ENCODE data around the gene PRR4. TPM values are rescaled to one million over a fixed set of nuclear protein-coding genes. Genes with fewer than 3 reads are reported as not detected.

Gene PRR4
- total and polyA plus RNA-seq, 5 donors from 2014 or later = 0.51 to 2.4 (median 1.1) TPM

DNA sequence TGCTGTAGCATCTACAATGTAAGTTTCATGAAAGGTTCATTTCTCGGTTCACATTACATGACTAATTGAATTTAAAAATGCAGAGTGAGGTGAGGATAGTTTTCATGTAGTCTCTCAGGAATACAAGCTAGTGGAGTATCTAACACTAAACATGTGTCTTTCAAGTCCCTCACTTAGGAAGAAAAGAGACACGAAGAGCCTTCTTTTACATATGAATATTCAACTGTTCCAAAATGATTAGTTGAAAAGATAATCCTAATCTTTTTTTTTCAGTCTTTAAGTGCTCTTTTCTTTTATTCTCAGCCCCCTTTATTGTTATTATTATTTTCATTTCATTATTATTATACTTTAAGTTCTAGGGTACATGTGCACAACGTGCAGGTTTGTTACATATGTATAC is 10.8 kb downstream of the PRR4 start:
- H3K27ac Mint-ChIP-seq = no peak overlapping the region
- Histone ChIP-seq H3K36me3 (ENCODE audit: control insufficient read depth, insufficient read depth, low read length) (no peaks in the 10 kb centered on the region), H3K4me1 (ENCODE audit: control insufficient read depth, insufficient read depth, low read length, poor library complexity, severe bottlenecking) (no peaks in the 10 kb centered on the region), H3K9me3 (ENCODE audit: control insufficient read depth in 2 of 2, low read length in 2 of 2) (no peaks in the 10 kb centered on the region), H3K4me3 (ENCODE audit: low read depth, low read length) (no peak overlapping the region), H3K27me3 (ENCODE audit: control insufficient read depth, insufficient read depth, low read length) (no peaks in the 10 kb centered on the region), H3K27ac (ENCODE audit: insufficient read depth, low read length, poor library complexity, severe bottlenecking) (no peak overlapping the region)
- H3K4me1 Mint-ChIP-seq = peaks cover 0 to 4% (median 0%) of the 10 kb centered on the region in 4 donors
- H3K9me3 Mint-ChIP-seq = peaks cover 0 to 6% (median 4%) of the 10 kb centered on the region in 7 donors
- ATAC-seq (ENCODE audit: low read depth in 2 of 2) (no peak), DNase-seq (no peak)
- no peak overlapping the region for H3K4me3 Mint-ChIP-seq
- H3K36me3 Mint-ChIP-seq = peaks cover 8% of the 10 kb centered on the region
- H3K27me3 Mint-ChIP-seq = no peaks in the 10 kb centered on the region

DNA sequence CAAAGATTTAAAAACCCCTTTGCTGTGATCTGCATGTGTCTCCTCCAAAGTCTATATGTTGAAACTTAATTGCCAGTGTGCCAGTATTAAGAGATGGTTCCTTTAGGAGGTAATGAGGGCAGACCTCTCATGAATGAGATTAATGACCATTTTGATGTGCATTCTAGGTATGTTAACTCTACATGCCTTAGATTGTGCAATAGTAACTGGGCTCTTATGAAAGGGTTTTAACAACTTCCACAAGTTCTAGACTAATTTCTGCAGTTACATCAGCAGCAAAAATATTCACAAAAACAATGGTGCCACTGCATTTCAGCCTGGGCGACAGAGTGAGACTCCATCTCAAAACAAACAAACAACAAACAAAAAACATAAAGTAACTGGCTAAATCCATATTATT is 19.3 kb downstream of the PRR4 start:
- Histone ChIP-seq H3K9me3 (ENCODE audit: control insufficient read depth in 2 of 2, low read length in 2 of 2) (no peaks in the 10 kb centered on the region), H3K4me3 (ENCODE audit: low read depth, low read length) (no peak overlapping the region), H3K27ac (ENCODE audit: insufficient read depth, low read length, poor library complexity, severe bottlenecking) (no peak overlapping the region), H3K4me1 (ENCODE audit: control insufficient read depth, insufficient read depth, low read length, poor library complexity, severe bottlenecking) (no peaks in the 10 kb centered on the region), H3K36me3 (ENCODE audit: control insufficient read depth, insufficient read depth, low read length) (no peaks in the 10 kb centered on the region), H3K27me3 (ENCODE audit: control insufficient read depth, insufficient read depth, low read length) (no peaks in the 10 kb centered on the region)
- H3K36me3 Mint-ChIP-seq = no peaks in the 10 kb centered on the region
- DNase-seq (no peak), ATAC-seq (ENCODE audit: low read depth in 2 of 2) (no peak)
- no peaks in the 10 kb centered on the region for H3K9me3 Mint-ChIP-seq
- no peak overlapping the region for H3K4me3 Mint-ChIP-seq
- peaks cover 6% of the 10 kb centered on the region for H3K27me3 Mint-ChIP-seq
- H3K27ac Mint-ChIP-seq = no peak overlapping the region
- H3K4me1 Mint-ChIP-seq = no peaks in the 10 kb centered on the region

DNA sequence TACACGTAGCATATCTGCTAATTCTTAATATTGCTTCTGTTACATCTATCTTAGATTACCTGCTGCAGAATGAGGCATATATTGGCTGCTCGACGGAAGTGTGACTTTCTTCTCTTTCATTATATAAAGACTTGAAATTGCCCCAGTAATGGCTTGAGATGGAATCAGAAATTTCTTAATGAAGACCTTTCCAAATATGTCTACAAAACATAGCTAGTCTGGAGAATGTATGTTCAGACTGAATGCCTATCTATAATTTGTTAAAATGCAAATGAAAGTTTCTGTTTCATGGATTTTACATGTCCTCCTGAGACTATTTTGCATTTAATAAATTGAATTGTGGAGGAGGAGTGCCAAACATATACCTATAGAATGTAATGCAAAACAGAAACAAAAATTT is 23.0 kb downstream of the PRR4 start, which contains the start of gene TAS2R10:
TAS2R10 (minus strand) TSS at position 101 of the 400 bp plus-strand sequence; CDS start at position 12, 89 bp downstream.
- Mint-ChIP-seq H3K27ac (no peak within 1 kb of the TSS), H3K4me1 (no peaks in the 10 kb centered on the region), H3K36me3 (no peaks in the 10 kb centered on the region), H3K4me3 (no peak within 1 kb of the TSS), H3K9me3 (peaks cover 0 to 1% (median 0%) of the 10 kb centered on the region in 7 donors), H3K27me3 (peaks cover 12% of the 10 kb centered on the region)
- no peak for DNase-seq
- Histone ChIP-seq H3K9me3 (ENCODE audit: control insufficient read depth in 2 of 2, low read length in 2 of 2) (no peaks in the 10 kb centered on the region), H3K4me3 (ENCODE audit: low read depth, low read length) (no peak within 1 kb of the TSS), H3K36me3 (ENCODE audit: control insufficient read depth, insufficient read depth, low read length) (no peaks in the 10 kb centered on the region), H3K27ac (ENCODE audit: insufficient read depth, low read length, poor library complexity, severe bottlenecking) (no peak within 1 kb of the TSS), H3K27me3 (ENCODE audit: control insufficient read depth, insufficient read depth, low read length) (no peaks in the 10 kb centered on the region), H3K4me1 (ENCODE audit: control insufficient read depth, insufficient read depth, low read length, poor library complexity, severe bottlenecking) (no peaks in the 10 kb centered on the region)
- no peak for ATAC-seq (ENCODE audit: low read depth in 2 of 2)

DNA sequence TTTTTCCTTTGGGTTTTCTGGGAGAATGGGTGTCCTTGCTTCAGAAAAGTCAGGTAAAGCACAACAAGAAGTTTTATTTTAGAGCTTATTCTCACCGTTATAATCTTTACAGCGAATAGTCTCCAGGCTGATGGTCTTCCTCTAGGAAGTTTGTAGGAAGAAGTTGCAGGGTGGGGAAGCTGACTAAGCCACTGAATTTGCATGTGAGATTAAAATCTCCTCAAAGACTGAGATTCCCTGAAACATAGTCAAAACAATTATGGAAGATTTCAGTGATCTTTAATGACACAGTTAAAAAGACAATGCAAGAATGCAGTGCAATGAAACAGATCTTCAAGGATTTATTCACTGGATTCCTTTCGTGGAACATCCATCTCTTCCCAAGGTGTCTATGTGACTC is 24.3 kb downstream of the PRR4 start:
- Mint-ChIP-seq H3K4me3 (no peak overlapping the region), H3K27me3 (peaks cover 12% of the 10 kb centered on the region), H3K4me1 (no peaks in the 10 kb centered on the region), H3K9me3 (peaks cover 0 to 1% (median 0%) of the 10 kb centered on the region in 7 donors), H3K27ac (no peak overlapping the region), H3K36me3 (no peaks in the 10 kb centered on the region)
- H3K4me1 ChIP-seq (ENCODE audit: control insufficient read depth, insufficient read depth, low read length, poor library complexity, severe bottlenecking) = no peaks in the 10 kb centered on the region
- no peaks in the 10 kb centered on the region for H3K9me3 ChIP-seq (ENCODE audit: control insufficient read depth in 2 of 2, low read length in 2 of 2)
- ATAC-seq (ENCODE audit: low read depth in 2 of 2) (no peak), DNase-seq (no peak)
- H3K36me3 ChIP-seq (ENCODE audit: control insufficient read depth, insufficient read depth, low read length) = no peaks in the 10 kb centered on the region
- no peak overlapping the region for H3K27ac ChIP-seq (ENCODE audit: insufficient read depth, low read length, poor library complexity, severe bottlenecking)
- no peak overlapping the region for H3K4me3 ChIP-seq (ENCODE audit: low read depth, low read length)
- H3K27me3 ChIP-seq (ENCODE audit: control insufficient read depth, insufficient read depth, low read length) = no peaks in the 10 kb centered on the region

DNA sequence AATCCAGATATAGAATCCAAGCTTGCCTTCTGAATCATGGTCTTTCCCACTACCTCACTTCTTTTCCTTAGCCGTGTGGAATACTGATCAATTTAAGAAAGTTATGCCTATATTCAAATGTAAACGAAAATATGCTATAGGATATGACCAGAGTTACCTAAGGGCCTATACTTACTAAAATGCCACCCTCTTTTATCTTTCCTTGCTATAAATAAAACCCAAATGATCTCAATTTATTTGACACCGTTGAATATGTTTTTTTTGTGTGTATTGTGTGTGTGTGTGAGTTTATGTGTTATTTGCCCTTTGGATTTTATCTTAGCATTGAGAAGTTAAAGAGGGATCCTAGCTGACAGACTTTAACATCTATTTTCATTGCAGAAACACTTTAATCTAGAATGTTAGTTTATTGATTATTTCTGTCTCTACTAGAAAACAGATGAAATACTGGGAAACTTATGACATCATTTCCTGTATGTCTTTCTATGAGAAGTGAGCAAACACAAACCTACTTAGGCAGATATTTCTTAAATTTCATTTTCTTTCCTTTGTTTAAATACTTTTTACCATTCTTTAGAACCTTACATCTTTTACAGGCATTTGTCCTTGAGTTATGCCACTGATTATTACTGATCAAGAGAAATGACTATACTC is 37.3 kb downstream of the PRR4 start:
- H3K36me3 ChIP-seq (ENCODE audit: control insufficient read depth, insufficient read depth, low read length) = no peaks in the 10 kb centered on the region
- no peak for DNase-seq
- no peak overlapping the region for H3K4me3 Mint-ChIP-seq
- peaks cover 0 to 3% (median 0%) of the 10 kb centered on the region in 7 donors for H3K9me3 Mint-ChIP-seq
- H3K9me3 ChIP-seq (ENCODE audit: control insufficient read depth in 2 of 2, low read length in 2 of 2) = no peaks in the 10 kb centered on the region
- H3K27ac Mint-ChIP-seq = no peak overlapping the region
- no peaks in the 10 kb centered on the region for H3K4me1 ChIP-seq (ENCODE audit: control insufficient read depth, insufficient read depth, low read length, poor library complexity, severe bottlenecking)
- H3K27me3 Mint-ChIP-seq = peaks cover 18% of the 10 kb centered on the region
- H3K36me3 Mint-ChIP-seq = no peaks in the 10 kb centered on the region
- H3K27ac ChIP-seq (ENCODE audit: insufficient read depth, low read length, poor library complexity, severe bottlenecking) = no peak overlapping the region
- no peaks in the 10 kb centered on the region for H3K4me1 Mint-ChIP-seq
- no peak overlapping the region for H3K4me3 ChIP-seq (ENCODE audit: low read depth, low read length)
- H3K27me3 ChIP-seq (ENCODE audit: control insufficient read depth, insufficient read depth, low read length) = peaks cover 5% of the 10 kb centered on the region
- no peak for ATAC-seq (ENCODE audit: low read depth in 2 of 2)

DNA sequence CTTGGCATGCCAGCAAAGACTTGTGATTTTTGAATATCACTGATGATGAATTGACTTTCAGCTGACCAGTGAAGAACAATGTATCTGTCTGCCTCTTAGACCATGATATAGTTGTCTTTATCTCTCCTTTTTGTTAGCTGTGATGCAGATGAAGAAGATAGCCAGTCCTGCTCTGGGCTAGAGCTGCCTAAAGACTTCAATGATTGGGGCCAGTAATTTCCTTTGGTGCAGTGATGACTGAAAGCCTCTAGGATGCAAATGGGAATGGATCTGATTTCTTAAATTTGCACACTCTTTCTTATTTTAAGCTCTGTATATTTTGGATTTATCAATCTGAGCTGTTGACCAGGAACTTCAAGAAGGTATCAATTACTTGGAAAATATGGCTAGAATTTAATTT is 39.2 kb downstream of the PRR4 start, which contains the start of gene TAS2R9:
TAS2R9 (minus strand) TSS at position 101 of the 400 bp plus-strand sequence; CDS start at position 8, 93 bp downstream.
- Mint-ChIP-seq H3K27me3 (peaks cover 13% of the 10 kb centered on the region), H3K9me3 (peaks cover 0 to 4% (median 0%) of the 10 kb centered on the region in 7 donors), H3K4me1 (no peaks in the 10 kb centered on the region), H3K36me3 (no peaks in the 10 kb centered on the region), H3K4me3 (no peak within 1 kb of the TSS), H3K27ac (no peak within 1 kb of the TSS)
- ATAC-seq (ENCODE audit: low read depth in 2 of 2) (no peak), DNase-seq (no peak)
- Histone ChIP-seq H3K4me1 (ENCODE audit: control insufficient read depth, insufficient read depth, low read length, poor library complexity, severe bottlenecking) (no peaks in the 10 kb centered on the region), H3K27me3 (ENCODE audit: control insufficient read depth, insufficient read depth, low read length) (peaks cover 2% of the 10 kb centered on the region), H3K4me3 (ENCODE audit: low read depth, low read length) (no peak within 1 kb of the TSS), H3K27ac (ENCODE audit: insufficient read depth, low read length, poor library complexity, severe bottlenecking) (no peak within 1 kb of the TSS), H3K36me3 (ENCODE audit: control insufficient read depth, insufficient read depth, low read length) (no peaks in the 10 kb centered on the region), H3K9me3 (ENCODE audit: control insufficient read depth in 2 of 2, low read length in 2 of 2) (no peaks in the 10 kb centered on the region)

DNA sequence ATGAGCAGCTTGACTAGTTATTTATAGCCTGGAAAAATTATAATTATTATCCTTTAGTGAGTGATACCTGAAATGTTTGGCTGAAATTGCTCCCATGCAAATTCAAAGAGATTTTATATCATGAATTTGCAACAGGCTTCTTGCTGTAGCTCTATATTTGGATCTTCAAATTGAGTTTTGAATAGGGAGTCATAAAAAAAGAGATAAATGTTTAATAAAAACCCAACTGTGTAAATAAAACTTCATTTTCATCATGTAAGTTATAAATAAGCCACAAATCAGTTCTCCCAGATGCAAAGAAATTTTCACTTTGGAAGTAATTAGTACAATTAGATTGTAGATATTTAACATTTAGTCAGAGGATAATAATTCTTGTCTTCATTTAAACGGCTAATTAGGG is 42.1 kb downstream of the PRR4 start, which contains the start of gene TAS2R8:
TAS2R8 (minus strand) TSS at position 101 of the 400 bp plus-strand sequence. CDS start 306 bp downstream, outside the sequence.
- Histone ChIP-seq H3K4me1 (ENCODE audit: control insufficient read depth, insufficient read depth, low read length, poor library complexity, severe bottlenecking) (no peaks in the 10 kb centered on the region), H3K27me3 (ENCODE audit: control insufficient read depth, insufficient read depth, low read length) (peaks cover 2% of the 10 kb centered on the region), H3K36me3 (ENCODE audit: control insufficient read depth, insufficient read depth, low read length) (no peaks in the 10 kb centered on the region), H3K9me3 (ENCODE audit: control insufficient read depth in 2 of 2, low read length in 2 of 2) (no peaks in the 10 kb centered on the region), H3K4me3 (ENCODE audit: low read depth, low read length) (no peak within 1 kb of the TSS), H3K27ac (ENCODE audit: insufficient read depth, low read length, poor library complexity, severe bottlenecking) (no peak within 1 kb of the TSS)
- no peaks in the 10 kb centered on the region for H3K4me1 Mint-ChIP-seq
- H3K9me3 Mint-ChIP-seq = peaks cover 0 to 4% (median 0%) of the 10 kb centered on the region in 7 donors
- DNase-seq (no peak), ATAC-seq (ENCODE audit: low read depth in 2 of 2) (no peak)
- H3K27ac Mint-ChIP-seq = no peak within 1 kb of the TSS
- H3K36me3 Mint-ChIP-seq = no peaks in the 10 kb centered on the region
- H3K4me3 Mint-ChIP-seq = peak within 1 kb of the TSS in 1 of 4 donors; percentile 28
- peaks cover 8% of the 10 kb centered on the region for H3K27me3 Mint-ChIP-seq

DNA sequence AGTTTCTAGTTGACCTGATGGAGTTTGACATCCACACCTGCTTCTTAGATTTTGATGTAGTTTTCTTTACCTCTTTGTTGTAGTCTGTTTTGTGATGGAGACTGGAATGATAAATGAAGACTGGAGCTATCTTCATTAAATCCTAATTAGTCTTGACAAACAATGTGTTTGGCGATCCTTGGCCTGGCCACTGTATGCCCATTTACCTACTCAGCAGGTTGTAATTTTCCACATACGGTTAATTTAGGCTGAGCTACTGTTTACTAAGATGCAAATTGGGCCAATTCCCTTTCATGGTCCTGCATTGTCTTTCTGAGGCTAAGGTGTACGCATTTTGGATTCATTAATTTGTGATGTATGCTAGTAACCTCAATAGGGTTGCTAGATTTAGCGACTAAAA is 46.7 kb downstream of the PRR4 start, which contains the start of gene TAS2R7:
TAS2R7 (minus strand) TSS at position 41 of the 400 bp plus-strand sequence. CDS start 57 bp downstream, outside the sequence.
- H3K4me3 ChIP-seq (ENCODE audit: low read depth, low read length) = no peak within 1 kb of the TSS
- H3K9me3 Mint-ChIP-seq = peaks cover 0 to 4% (median 0%) of the 10 kb centered on the region in 7 donors
- no peaks in the 10 kb centered on the region for H3K36me3 ChIP-seq (ENCODE audit: control insufficient read depth, insufficient read depth, low read length)
- H3K27ac ChIP-seq (ENCODE audit: insufficient read depth, low read length, poor library complexity, severe bottlenecking) = no peak within 1 kb of the TSS
- no peaks in the 10 kb centered on the region for H3K4me1 ChIP-seq (ENCODE audit: control insufficient read depth, insufficient read depth, low read length, poor library complexity, severe bottlenecking)
- no peaks in the 10 kb centered on the region for H3K36me3 Mint-ChIP-seq
- ATAC-seq (ENCODE audit: low read depth in 2 of 2) (no peak), DNase-seq (no peak)
- H3K27ac Mint-ChIP-seq = no peak within 1 kb of the TSS
- H3K4me3 Mint-ChIP-seq = no peak within 1 kb of the TSS
- no peaks in the 10 kb centered on the region for H3K27me3 ChIP-seq (ENCODE audit: control insufficient read depth, insufficient read depth, low read length)
- no peaks in the 10 kb centered on the region for H3K4me1 Mint-ChIP-seq
- H3K9me3 ChIP-seq (ENCODE audit: control insufficient read depth in 2 of 2, low read length in 2 of 2) = no peaks in the 10 kb centered on the region
- H3K27me3 Mint-ChIP-seq = peaks cover 12% of the 10 kb centered on the region

Data from CD4-positive, CD25-positive, alpha-beta regulatory T cell (primary cell).